Ishikawa (cell line): Measurements from ENCODE around the gene GGT7.

ENCODE experiments used
- CEBPB ChIP-seq: IDR thresholded peaks from 2 replicates; pipeline ENCODE4 v1.6.1; 2012
- CREB1 ChIP-seq: IDR thresholded peaks from 2 replicates; pipeline ENCODE4 v1.6.1; 2012; ENCODE audit warnings: low read depth
- EGR1 ChIP-seq: IDR thresholded peaks from 2 replicates; pipeline ENCODE4 v1.6.1; 2012
- EP300 ChIP-seq: IDR thresholded peaks from 2 replicates; pipeline ENCODE4 v1.6.1; 2012; ENCODE audit warnings: borderline replicate concordance
- FOXM1 ChIP-seq: IDR thresholded peaks from 2 replicates; pipeline ENCODE4 v1.6.1; 2012; ENCODE audit warnings: low read depth, borderline replicate concordance
- MAX ChIP-seq: IDR thresholded peaks from 2 replicates; pipeline ENCODE4 v1.6.1; 2012
- NFIC ChIP-seq: IDR thresholded peaks from 2 replicates; pipeline ENCODE4 v1.6.1; 2012
- RAD21 ChIP-seq: IDR thresholded peaks from 2 replicates; pipeline ENCODE4 v1.6.1; 2012; ENCODE audit warnings: low read depth
- REST ChIP-seq: IDR thresholded peaks from 2 replicates; pipeline ENCODE4 v1.6.1; 2012; ENCODE audit warnings: low read depth, mild to moderate bottlenecking
- TAF1 ChIP-seq: IDR thresholded peaks from 2 replicates; pipeline ENCODE4 v1.6.1; 2012; ENCODE audit warnings: low read depth, mild to moderate bottlenecking
- TCF12 ChIP-seq: IDR thresholded peaks from 2 replicates; pipeline ENCODE4 v1.6.1; 2012; ENCODE audit warnings: low read depth
- TEAD4 ChIP-seq: IDR thresholded peaks from 2 replicates; pipeline ENCODE4 v1.6.1; 2012
- USF1 ChIP-seq: IDR thresholded peaks from 2 replicates; pipeline ENCODE4 v1.6.1; 2012
- YY1 ChIP-seq: IDR thresholded peaks from 2 replicates; pipeline ENCODE4 v1.6.1; 2012; ENCODE audit warnings: low read depth
- ZBTB7A ChIP-seq: IDR thresholded peaks from 2 replicates; pipeline ENCODE4 v1.6.1; 2012; ENCODE audit warnings: low read depth

Gene GGT7

GRCh38 chr20:34886122-34886521 is 13.5 kb upstream of the GGT7 start:
- no peak for TF ChIP-seq CREB1
- no peak for TF ChIP-seq MAX
- no peak for TF ChIP-seq CEBPB
- TF ChIP-seq ZBTB7A, result no peak
- no peak for TF ChIP-seq RAD21
- no peak for TF ChIP-seq REST
- no peak for TF ChIP-seq EGR1

GRCh38 chr20:34884260-34884659 is 11.6 kb upstream of the GGT7 start:
- TF ChIP-seq TAF1 (no peak), EGR1 (no peak), RAD21 (no peak), YY1 (no peak), MAX (no peak), REST (no peak), NFIC (no peak)

GRCh38 chr20:34883809-34884208 is 11.2 kb upstream of the GGT7 start:
- TF ChIP-seq CREB1, result no peak
- no peak for TF ChIP-seq TAF1
- no peak for TF ChIP-seq CEBPB
- no peak for TF ChIP-seq EGR1
- no peak for TF ChIP-seq ZBTB7A
- TF ChIP-seq NFIC, result no peak
- TF ChIP-seq EP300, result no peak
- no peak for TF ChIP-seq TCF12
- TF ChIP-seq USF1, result no peak
- no peak for TF ChIP-seq RAD21
- no peak for TF ChIP-seq TEAD4

GRCh38 chr20:34883087-34883688 is 10.5 kb upstream of the GGT7 start:
- no peak for TF ChIP-seq TEAD4
- TF ChIP-seq REST, result no peak
- TF ChIP-seq MAX, result no peak
- no peak for TF ChIP-seq ZBTB7A
- TF ChIP-seq EP300, result no peak
- no peak for TF ChIP-seq CREB1
- no peak for TF ChIP-seq EGR1
- TF ChIP-seq USF1, result no peak
- no peak for TF ChIP-seq TCF12
- TF ChIP-seq TAF1, result no peak
- no peak for TF ChIP-seq FOXM1
- TF ChIP-seq NFIC, result no peak
- TF ChIP-seq CEBPB, result no peak
- TF ChIP-seq YY1, result no peak
- no peak for TF ChIP-seq RAD21

- TF ChIP-seq TAF1 (no peak), MAX (no peak), TCF12 (no peak), CREB1 (no peak), REST (no peak), EP300 (no peak), TEAD4 (no peak), USF1 (no peak), YY1 (no peak), EGR1 (no peak), CEBPB (no peak), RAD21 (no peak), NFIC (no peak), ZBTB7A (no peak), FOXM1 (no peak)
Observed at GRCh38 chr20:34881689-34882088, 9.0 kb upstream of the GGT7 start.
